SH-SY5Y (cell line): ENCODE data around the gene MIF.

Source experiments
- GATA2 ChIP-seq: IDR thresholded peaks from 2 replicates; pipeline ENCODE4 v1.6.1; 2011; ENCODE audit warnings: mild to moderate bottlenecking, low read depth, low read length
- GATA3 ChIP-seq: IDR thresholded peaks from 2 replicates; pipeline ENCODE4 v1.6.1; 2011; ENCODE audit warnings: low read depth, mild to moderate bottlenecking, low read length, moderate library complexity

GRCh38 chr22:23922921-23923320, 28.7 kb downstream of the MIF start:
- TF ChIP-seq GATA2 (no peak), GATA3 (no peak)
